Type B pancreatic cell (in vitro differentiated cells): ENCODE measurements around the gene INMT. TPM values are rescaled to one million over a fixed set of nuclear protein-coding genes. Genes with fewer than 3 reads are reported as not detected.

ENCODE experiments used
- DNase-seq: peaks from one replicate; pipeline ENCODE4 v3.0.0; 2021; ENCODE audit warnings: mixed read lengths; ENCODE audit not compliant: unreplicated experiment; ENCODE audit errors: extremely low spot score
- H3K27ac Mint-ChIP-seq: 2 replicates; pipeline ENCODE4 v1.8.0; 2021; ENCODE audit warnings: mild to moderate bottlenecking, mixed read lengths
- H3K27me3 Mint-ChIP-seq: 2 replicates; pipeline ENCODE4 v1.8.0; 2021; ENCODE audit warnings: mixed read lengths
- H3K36me3 Mint-ChIP-seq: 2 replicates; pipeline ENCODE4 v1.8.0; 2021; ENCODE audit warnings: mixed read lengths
- H3K4me1 Mint-ChIP-seq: one replicate; pipeline ENCODE4 v1.8.0; 2021; ENCODE audit warnings: mixed read lengths; ENCODE audit not compliant: unreplicated experiment
- H3K4me3 Mint-ChIP-seq: 2 replicates; pipeline ENCODE4 v1.8.0; 2021; ENCODE audit warnings: mild to moderate bottlenecking, mixed read lengths
- H3K9me3 Mint-ChIP-seq: 2 replicates; pipeline ENCODE4 v1.8.0; 2021; ENCODE audit warnings: mixed read lengths
- CTCF ChIP-seq: fragments of 200-600 bp; sonication (generic); conservative IDR thresholded peaks from 2 replicates; pipeline ENCODE4 v1.5.0; 2021; ENCODE audit warnings: antibody characterized with exemption, mild to moderate bottlenecking
- total RNA-seq: library from RNA; stranded (reverse); gene quantifications from 2 replicates; pipeline ENCODE4 v1.2.1, GENCODE V29; 2021; ENCODE audit warnings: low replicate concordance

INMT gene
- total RNA-seq, 1 donor from 2014 or later = not detected

- no peak for TF ChIP-seq CTCF
- H3K9me3 Mint-ChIP-seq = peaks cover 5% of the 10 kb centered on the region
- H3K27me3 Mint-ChIP-seq = peaks cover 3% of the 10 kb centered on the region
- H3K4me1 Mint-ChIP-seq = peaks cover 7% of the 10 kb centered on the region
- no peak for DNase-seq
- no peak overlapping the region for H3K27ac Mint-ChIP-seq
- H3K4me3 Mint-ChIP-seq = no peak overlapping the region
- no peaks in the 10 kb centered on the region for H3K36me3 Mint-ChIP-seq
These were observed 549 bp downstream of the INMT start for GRCh38 chr7:30752484-30752883.

- no peak overlapping the region for H3K4me3 Mint-ChIP-seq
- peaks cover 5% of the 10 kb centered on the region for H3K9me3 Mint-ChIP-seq
- DNase-seq = no peak
These were observed 1.0 kb downstream of the INMT start for GRCh38 chr7:30752979-30753378.

GRCh38 chr7:30754315-30754877 is 2.5 kb downstream of the INMT start:
- H3K9me3 Mint-ChIP-seq = peaks cover 5% of the 10 kb centered on the region
- no peaks in the 10 kb centered on the region for H3K36me3 Mint-ChIP-seq
- H3K4me3 Mint-ChIP-seq = no peak overlapping the region
- H3K27ac Mint-ChIP-seq = no peak overlapping the region
- H3K27me3 Mint-ChIP-seq = peaks cover 3% of the 10 kb centered on the region
- no peak for DNase-seq
- peaks cover 7% of the 10 kb centered on the region for H3K4me1 Mint-ChIP-seq
- TF ChIP-seq CTCF = no peak

More at GRCh38 chr7:30752979-30753378, 1.0 kb downstream of the INMT start:
- Mint-ChIP-seq H3K27me3 (peaks cover 3% of the 10 kb centered on the region), H3K36me3 (no peaks in the 10 kb centered on the region), H3K4me1 (peaks cover 7% of the 10 kb centered on the region), H3K27ac (no peak overlapping the region)
- TF ChIP-seq CTCF = no peak

- peaks cover 3% of the 10 kb centered on the region for H3K27me3 Mint-ChIP-seq
- H3K27ac Mint-ChIP-seq = no peak overlapping the region
- no peaks in the 10 kb centered on the region for H3K36me3 Mint-ChIP-seq
- DNase-seq = no peak
- TF ChIP-seq CTCF = no peak
- H3K4me1 Mint-ChIP-seq = peaks cover 5% of the 10 kb centered on the region
- peaks cover 2% of the 10 kb centered on the region for H3K9me3 Mint-ChIP-seq
- no peak overlapping the region for H3K4me3 Mint-ChIP-seq
These were observed 3.6 kb downstream of the INMT start for GRCh38 chr7:30755384-30756154.

GRCh38 chr7:30757342-30757692 is 5.4 kb downstream of the INMT start:
- H3K27ac Mint-ChIP-seq = no peak overlapping the region
- no peaks in the 10 kb centered on the region for H3K4me1 Mint-ChIP-seq
- DNase-seq = no peak
- no peaks in the 10 kb centered on the region for H3K9me3 Mint-ChIP-seq
- no peak overlapping the region for H3K4me3 Mint-ChIP-seq
- TF ChIP-seq CTCF = no peak
- H3K36me3 Mint-ChIP-seq = no peaks in the 10 kb centered on the region
- H3K27me3 Mint-ChIP-seq = peaks cover 3% of the 10 kb centered on the region
